OCI-LY7 (cell line): Measurements from ENCODE around the gene ZNF763. TPM values are rescaled to one million over a fixed set of nuclear protein-coding genes. Genes with fewer than 3 reads are reported as not detected.
"Not testable (repeated sequence)": the region's sequence is repeated elsewhere in the genome, so short reads cannot be mapped to it uniquely, and the experiment has no call there.

Source experiments
- BruUV-seq: library from RNA; stranded (reverse); fragments of 400-500 nt; replicated peaks from 2 replicates; lab custom pipeline; 2021; lab: Mats Ljungman, UMichigan
- CTCF ChIA-PET: fragments of 300-600 bp; sonication (Branson Sonifier 250); formaldehyde crosslinking; loops from one replicate; lab custom pipeline; 2022; ENCODE audit warnings: antibody characterized with exemption; ENCODE audit not compliant: unreplicated experiment; lab: Charles Lee
- POLR2A ChIA-PET: fragments of 300-600 bp; sonication (Branson Sonifier 250); formaldehyde crosslinking; loops from one replicate; lab custom pipeline; 2022; ENCODE audit warnings: antibody characterized with exemption; lab: Charles Lee
- DNase-seq: peaks from one replicate; pipeline ENCODE4 v3.0.0-alpha.2; 2015; ENCODE audit warnings: low spot score
- H2AFZ ChIP-seq: fragments of 200-600 bp; sonication (generic), shearing (Covaris generic); 2 replicates; pipeline ENCODE4 v1.6.1; 2014; ENCODE audit warnings: mild to moderate bottlenecking, antibody characterized with exemption, low read length, moderate library complexity
- H3K27ac ChIP-seq: fragments of 200-600 bp; sonication (generic); 2 replicates; pipeline ENCODE4 v1.5.1; 2014; ENCODE audit warnings: mixed run types, low read depth, mild to moderate bottlenecking, moderate library complexity, low read length, inconsistent platforms; ENCODE audit not compliant: poor library complexity, severe bottlenecking
- H3K36me3 ChIP-seq: fragments of 200-600 bp; sonication (generic); 2 replicates; pipeline ENCODE4 v1.6.1; 2014; ENCODE audit warnings: mild to moderate bottlenecking, antibody characterized with exemption, low read length, moderate library complexity, mixed read lengths; ENCODE audit not compliant: insufficient read depth
- H3K4me1 ChIP-seq: fragments of 200-600 bp; sonication (generic); 2 replicates; pipeline ENCODE4 v1.5.1; 2014; ENCODE audit warnings: mild to moderate bottlenecking, low read length; ENCODE audit not compliant: insufficient read depth, poor library complexity, severe bottlenecking
- H3K4me2 ChIP-seq: fragments of 200-600 bp; sonication (generic); 2 replicates; pipeline ENCODE4 v1.6.1; 2014; ENCODE audit warnings: mild to moderate bottlenecking, low read length
- H3K4me3 ChIP-seq: fragments of 200-600 bp; sonication (generic); 2 replicates; pipeline ENCODE4 v1.5.1; 2014; ENCODE audit warnings: mild to moderate bottlenecking, low read depth, low read length; ENCODE audit not compliant: poor library complexity, severe bottlenecking
- H3K79me2 ChIP-seq: fragments of 200-600 bp; sonication (generic); 2 replicates; pipeline ENCODE4 v1.6.1; 2016; ENCODE audit warnings: low read depth, mild to moderate bottlenecking, low read length, moderate library complexity, mixed read lengths; ENCODE audit not compliant: insufficient read depth
- H3K9me2 ChIP-seq: fragments of 200-600 bp; sonication (generic); 2 replicates; pipeline ENCODE4 v1.6.1; 2016; ENCODE audit warnings: mild to moderate bottlenecking, low read length, mixed read lengths; ENCODE audit not compliant: insufficient read depth
- H3K9me3 ChIP-seq: fragments of 200-600 bp; sonication (generic); 2 replicates; pipeline ENCODE4 v1.6.1; 2014; ENCODE audit warnings: mild to moderate bottlenecking, mixed run types, low read length, mixed read lengths
- H4K20me1 ChIP-seq: fragments of 200-600 bp; sonication (generic); 2 replicates; pipeline ENCODE4 v1.6.1; 2014; ENCODE audit warnings: mild to moderate bottlenecking, antibody characterized with exemption, low read length, moderate library complexity, mixed read lengths; ENCODE audit not compliant: insufficient read depth
- EZH2phosphoT487 ChIP-seq: fragments of 200-600 bp; sonication (generic); IDR thresholded peaks from 2 replicates; pipeline ENCODE4 v1.6.1; 2018; ENCODE audit warnings: low read depth, borderline replicate concordance, mild to moderate bottlenecking, mixed run types, antibody characterized with exemption, low read length, moderate library complexity, mixed read lengths
- intact Hi-C: fragments of 100-400 bp; cut with micrococcal nuclease; formaldehyde crosslinking; loops from one replicate; pipeline ENCODE4 v1.10.0; 2022; ENCODE audit not compliant: unreplicated experiment
- total RNA-seq, 2 experiments: library from RNA; depleted of rRNA in 1 of 2; stranded (reverse); fragments of >200 nt in 1 of 2; shearing (Covaris generic) in 1 of 2; gene quantifications; 2 replicates each; pipeline ENCODE4 v1.2.3, GENCODE V29; 2014 to 2022
- TF ChIP-seq, protein P1 (sequence below): fragments of 200-600 bp; sonication (generic); conservative IDR thresholded peaks from 2 replicates; pipeline ENCODE4 v1.5.1; 2014; ENCODE audit warnings: mild to moderate bottlenecking, antibody characterized with exemption, low read length, moderate library complexity, mixed read lengths

ZNF763 gene
- total RNA-seq, 2 experiments from 2014 or later = 2.7 to 6.2 TPM

GRCh38 chr19:11987405-11988281 is 22.8 kb downstream of the ZNF763 start:
- H3K4me3 ChIP-seq = peak overlapping the region; percentile 96
- intact Hi-C loops = loop anchor here (1.0 to 5.0 kb wide), 5 partner anchors 64 to 190 kb away; partner anchors contain the start of genes ZNF20 and ZNF625
- peak; percentile 96 for DNase-seq
- POLR2A ChIA-PET = interaction anchor here (0.7 to 1.4 kb wide), 4 partner anchors 23 to 100 kb away, joined by 3 to 4 read pairs (median 3); partner anchors contain the start of genes ZNF69, ZNF700 and ZNF763
- H2AFZ ChIP-seq = peak overlapping the region; percentile 30
- H3K36me3 ChIP-seq = peaks cover 23% of the 10 kb centered on the region
- H3K4me2 ChIP-seq = peak overlapping the region; percentile 98
- H3K27ac ChIP-seq = peak overlapping the region; percentile 88
- TSS peak; percentile 99 for BruUV-seq
- CTCF ChIA-PET = interaction anchor here (0.6 to 2.2 kb wide), 3 partner anchors 43 to 1979 kb away, joined by 4 to 8 read pairs (median 5); no protein-coding TSS in a partner anchor
- TF ChIP-seq, protein P1, sequence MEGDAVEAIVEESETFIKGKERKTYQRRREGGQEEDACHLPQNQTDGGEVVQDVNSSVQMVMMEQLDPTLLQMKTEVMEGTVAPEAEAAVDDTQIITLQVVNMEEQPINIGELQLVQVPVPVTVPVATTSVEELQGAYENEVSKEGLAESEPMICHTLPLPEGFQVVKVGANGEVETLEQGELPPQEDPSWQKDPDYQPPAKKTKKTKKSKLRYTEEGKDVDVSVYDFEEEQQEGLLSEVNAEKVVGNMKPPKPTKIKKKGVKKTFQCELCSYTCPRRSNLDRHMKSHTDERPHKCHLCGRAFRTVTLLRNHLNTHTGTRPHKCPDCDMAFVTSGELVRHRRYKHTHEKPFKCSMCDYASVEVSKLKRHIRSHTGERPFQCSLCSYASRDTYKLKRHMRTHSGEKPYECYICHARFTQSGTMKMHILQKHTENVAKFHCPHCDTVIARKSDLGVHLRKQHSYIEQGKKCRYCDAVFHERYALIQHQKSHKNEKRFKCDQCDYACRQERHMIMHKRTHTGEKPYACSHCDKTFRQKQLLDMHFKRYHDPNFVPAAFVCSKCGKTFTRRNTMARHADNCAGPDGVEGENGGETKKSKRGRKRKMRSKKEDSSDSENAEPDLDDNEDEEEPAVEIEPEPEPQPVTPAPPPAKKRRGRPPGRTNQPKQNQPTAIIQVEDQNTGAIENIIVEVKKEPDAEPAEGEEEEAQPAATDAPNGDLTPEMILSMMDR = no peak
- TF ChIP-seq EZH2phosphoT487 = no peak
- peaks cover 47% of the 10 kb centered on the region for H3K79me2 ChIP-seq
- peaks cover 48% of the 10 kb centered on the region for H3K4me1 ChIP-seq
- peaks cover 5% of the 10 kb centered on the region for H4K20me1 ChIP-seq
- H3K9me2 ChIP-seq = no peaks in the 10 kb centered on the region
- H3K9me3 ChIP-seq = peaks cover 11% of the 10 kb centered on the region; the same call in 1 of the 2 replicates

DNA sequence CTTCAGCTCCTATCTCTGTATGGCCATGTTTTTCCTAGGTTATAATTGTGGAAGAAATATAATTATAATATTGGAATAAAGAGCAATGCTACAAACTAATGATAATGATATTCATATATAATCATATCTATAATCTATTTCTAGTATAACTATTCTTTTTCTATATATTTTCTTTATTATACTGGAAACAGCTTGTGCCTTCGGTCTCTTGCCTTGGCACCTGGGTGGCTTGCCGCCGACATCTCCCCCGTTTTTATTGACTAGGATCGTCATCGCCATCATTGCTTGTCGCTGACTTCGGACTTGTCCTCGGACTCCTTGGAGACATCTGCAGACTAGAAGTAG is 24.2 kb downstream of the ZNF763 start:
- peak overlapping the region; percentile 98 for H3K4me2 ChIP-seq
- TF ChIP-seq, protein P1 = no peak
- no peak for TF ChIP-seq EZH2phosphoT487
- H3K9me2 ChIP-seq = no peaks in the 10 kb centered on the region
- intact Hi-C loops = loop anchor here (1.0 to 5.0 kb wide), 3 partner anchors 25 to 168 kb away; partner anchors contain the start of genes ZNF20 and ZNF625
- H3K79me2 ChIP-seq = peaks cover 62% of the 10 kb centered on the region
- H4K20me1 ChIP-seq = peaks cover 5% of the 10 kb centered on the region
- no peak for DNase-seq
- no peak overlapping the region for H2AFZ ChIP-seq
- no peak overlapping the region for H3K27ac ChIP-seq
- peaks cover 23% of the 10 kb centered on the region for H3K36me3 ChIP-seq
- CTCF ChIA-PET = interaction anchor here (2.2 kb wide), 1 partner anchor 65 kb away, joined by 8 read pairs; no protein-coding TSS in a partner anchor
- no peaks in the 10 kb centered on the region for H3K9me3 ChIP-seq
- POLR2A ChIA-PET = interaction anchor here (1.2 kb wide), 1 partner anchor 24 kb away, joined by 3 read pairs; the partner anchor contains the start of gene ZNF763
- H3K4me3 ChIP-seq = peak overlapping the region; percentile 96
- no TSS peak for BruUV-seq
- peaks cover 44% of the 10 kb centered on the region for H3K4me1 ChIP-seq

DNA sequence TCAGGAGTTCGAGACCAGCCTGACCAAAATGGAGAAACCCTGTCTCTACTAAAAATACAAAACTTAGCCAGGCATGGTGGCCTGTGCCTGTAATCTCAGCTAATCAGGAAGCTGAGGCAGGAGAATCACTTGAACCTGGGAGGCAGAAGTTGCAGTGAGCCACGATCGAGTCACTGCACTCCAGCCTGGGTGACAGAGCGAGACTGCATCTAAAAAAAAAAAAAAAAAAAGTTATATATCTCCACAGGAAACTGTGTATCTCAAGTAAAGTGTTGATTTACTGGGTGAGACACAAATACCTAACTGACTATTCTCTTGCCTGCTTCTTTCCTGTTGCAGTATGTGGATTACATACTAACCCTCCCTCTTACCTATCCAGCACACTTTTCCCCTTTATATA is 27.1 kb downstream of the ZNF763 start:
- intact Hi-C loops, CTCF ChIA-PET, H3K9me2 ChIP-seq, DNase-seq, H3K27ac ChIP-seq, BruUV-seq, H3K4me3 ChIP-seq, H2AFZ ChIP-seq, H4K20me1 ChIP-seq, H3K9me3 ChIP-seq: not testable (repeated sequence)
- peaks cover 30% of the 10 kb centered on the region for H3K4me1 ChIP-seq
- H3K4me2 ChIP-seq = peak overlapping the region; percentile 16
- POLR2A ChIA-PET = interaction anchor here (1.1 kb wide), 1 partner anchor 10 kb away, joined by 3 read pairs; no protein-coding TSS in a partner anchor
- H3K79me2 ChIP-seq = peaks cover 88% of the 10 kb centered on the region
- H3K36me3 ChIP-seq = peaks cover 40% of the 10 kb centered on the region
